ENCODE data around the gene CCND2.

CCND2 gene

DNA sequence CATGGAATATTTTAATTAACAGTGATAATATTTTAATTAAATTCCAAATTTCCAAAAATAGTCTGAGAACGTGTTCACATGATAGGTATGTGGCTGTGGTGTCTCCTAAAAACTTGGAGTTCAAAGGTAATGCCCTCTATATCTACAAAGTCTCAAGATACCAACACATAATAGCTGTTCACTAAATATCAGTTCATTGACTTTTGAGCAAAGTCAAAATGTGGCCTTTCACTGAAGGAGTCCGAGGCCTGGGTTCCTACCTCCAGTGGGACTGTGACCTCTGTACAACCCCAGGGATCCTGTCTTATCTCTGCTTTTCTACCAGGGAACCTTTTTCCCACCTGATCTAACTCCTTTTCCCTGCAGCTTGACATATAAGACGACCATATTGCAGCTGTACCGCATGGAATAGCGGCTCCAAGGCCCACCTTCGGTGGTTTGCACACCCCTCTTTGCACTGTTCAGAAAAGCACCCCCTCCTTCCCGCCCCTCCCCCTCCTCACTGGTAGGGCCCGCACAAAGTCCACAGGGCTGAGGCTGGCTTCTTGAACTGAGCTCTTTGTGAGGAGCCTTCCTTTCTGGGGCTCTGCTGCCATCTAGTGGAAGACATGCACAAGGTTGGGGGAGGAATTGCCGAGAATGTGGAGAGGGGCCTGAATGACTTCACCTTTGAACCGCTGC lies 3.1 kb downstream of the CCND2 start:
- peak; percentile 86 for DNase-seq (ENCODE audit: low spot score)

- no peak for DNase-seq (ENCODE audit: low spot score)
These were observed 3.6 kb downstream of the CCND2 start for GRCh38 chr12:4277205-4277543.

DNA sequence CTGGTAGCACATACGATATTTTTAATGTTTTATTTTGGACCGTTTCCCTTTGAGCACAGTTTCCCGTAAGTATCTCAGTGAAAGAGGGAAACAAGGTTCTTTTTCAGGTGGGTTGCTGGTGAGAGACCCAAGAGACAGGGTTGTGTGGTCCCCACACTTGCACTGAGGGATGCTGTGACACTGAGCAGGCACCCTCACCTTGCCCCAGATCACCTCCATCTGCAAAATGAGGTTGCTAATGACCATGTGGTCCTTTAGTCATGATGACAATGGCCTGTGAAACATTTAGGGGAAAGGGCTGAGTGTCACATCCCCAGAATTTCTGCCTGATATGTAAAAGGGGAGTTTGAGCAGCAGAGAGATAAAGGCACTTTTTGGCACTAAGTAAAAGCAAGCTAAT lies 4.3 kb downstream of the CCND2 start:
- no peak for DNase-seq (ENCODE audit: low spot score)

DNA sequence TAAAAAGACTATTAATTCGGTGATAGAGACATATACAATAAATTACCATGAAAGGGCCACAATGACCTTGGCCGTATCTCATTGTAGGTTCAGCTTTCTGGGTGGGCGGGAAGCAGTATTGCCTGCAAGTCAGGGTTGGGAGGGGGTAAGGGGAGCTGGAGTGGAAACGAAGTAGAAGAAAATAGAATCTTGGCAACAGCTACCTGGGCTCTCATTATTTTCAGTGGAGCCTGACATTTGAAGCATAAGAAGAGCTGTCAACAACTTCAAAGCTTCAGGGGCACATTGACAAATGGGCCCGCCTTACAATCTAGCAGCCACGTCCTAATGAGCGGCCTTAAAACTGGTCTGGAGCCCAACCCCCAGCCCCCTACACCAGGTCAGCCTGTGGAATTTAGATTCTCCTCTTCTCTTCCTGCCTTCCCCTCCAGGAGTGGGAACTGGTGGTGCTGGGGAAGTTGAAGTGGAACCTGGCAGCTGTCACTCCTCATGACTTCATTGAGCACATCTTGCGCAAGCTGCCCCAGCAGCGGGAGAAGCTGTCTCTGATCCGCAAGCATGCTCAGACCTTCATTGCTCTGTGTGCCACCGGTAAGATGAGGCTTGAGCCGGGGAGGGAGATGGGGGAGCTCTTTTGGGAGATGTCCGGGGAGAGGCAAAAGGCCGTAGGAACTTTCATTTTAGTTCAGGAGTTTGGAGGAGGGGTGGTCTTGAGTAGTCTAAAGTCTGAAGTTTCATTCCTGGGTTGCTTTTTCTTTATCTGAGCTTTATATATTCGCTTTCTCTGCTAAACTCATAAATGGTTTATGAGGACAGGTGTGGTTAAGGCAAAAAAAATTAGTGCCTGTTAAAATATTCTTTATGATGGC lies 5.0 kb downstream of the CCND2 start:
- DNase-seq (ENCODE audit: low spot score), result no peak

- DNase-seq (ENCODE audit: low spot score), result no peak
These were observed 5.7 kb downstream of the CCND2 start for GRCh38 chr12:4279198-4279690.

GRCh38 chr12:4280351-4281163 lies 7.0 kb downstream of the CCND2 start:
- no peak for DNase-seq (ENCODE audit: low spot score)

DNA sequence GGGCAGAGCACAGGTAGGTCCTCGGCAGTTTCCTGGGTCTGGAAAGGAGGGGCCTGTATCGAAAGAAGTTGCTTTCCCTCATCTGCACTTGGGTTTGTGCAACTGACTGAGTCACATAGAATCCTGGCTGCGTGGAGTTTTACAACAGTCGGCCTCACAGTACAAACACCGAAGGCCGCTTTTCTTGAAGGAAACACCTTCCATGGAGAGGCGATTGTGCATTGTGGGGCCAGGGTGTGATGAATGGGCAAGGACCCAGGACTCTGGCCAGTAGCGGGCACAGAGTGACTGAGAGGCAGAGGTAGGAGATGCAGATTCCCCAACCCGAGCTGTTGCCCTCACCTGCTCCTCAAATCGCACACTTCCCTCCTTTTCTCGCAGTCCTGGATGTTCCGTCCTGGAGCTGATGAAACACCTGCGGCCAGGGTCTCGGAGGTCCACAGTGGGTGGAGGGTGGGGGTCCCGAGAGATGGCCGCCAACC lies 7.7 kb downstream of the CCND2 start:
- no peak for DNase-seq (ENCODE audit: low spot score)

GRCh38 chr12:4282103-4282891 lies 8.7 kb downstream of the CCND2 start:
- DNase-seq (ENCODE audit: low spot score), result no peak

GRCh38 chr12:4282892-4283511 lies 9.4 kb downstream of the CCND2 start:
- DNase-seq (ENCODE audit: low spot score), result no peak

GRCh38 chr12:4283512-4284255 lies 10.1 kb downstream of the CCND2 start:
- no peak for DNase-seq (ENCODE audit: low spot score)

- no peak for DNase-seq (ENCODE audit: low spot score)
These were observed 10.7 kb downstream of the CCND2 start for GRCh38 chr12:4284306-4284705.

DNA sequence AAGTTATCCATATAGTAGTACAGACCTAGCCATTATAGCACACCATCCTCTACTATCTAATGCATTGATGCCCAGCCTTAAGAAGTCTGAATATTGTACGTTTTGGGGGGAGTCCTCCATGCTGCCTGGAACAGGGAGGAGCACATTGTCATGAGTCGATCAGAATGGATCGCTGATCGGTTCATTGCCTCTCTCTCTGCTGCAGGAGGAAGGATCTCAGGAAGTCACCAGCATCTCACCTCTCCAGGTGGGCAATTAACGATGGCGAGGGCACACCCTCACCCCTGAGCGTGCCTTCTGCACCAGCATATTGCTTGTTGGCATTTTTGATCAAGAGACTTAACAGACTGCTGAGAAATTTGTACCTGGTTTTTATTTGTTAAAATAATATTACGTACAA lies 11.5 kb downstream of the CCND2 start:
- no peak for DNase-seq (ENCODE audit: low spot score)

DNA sequence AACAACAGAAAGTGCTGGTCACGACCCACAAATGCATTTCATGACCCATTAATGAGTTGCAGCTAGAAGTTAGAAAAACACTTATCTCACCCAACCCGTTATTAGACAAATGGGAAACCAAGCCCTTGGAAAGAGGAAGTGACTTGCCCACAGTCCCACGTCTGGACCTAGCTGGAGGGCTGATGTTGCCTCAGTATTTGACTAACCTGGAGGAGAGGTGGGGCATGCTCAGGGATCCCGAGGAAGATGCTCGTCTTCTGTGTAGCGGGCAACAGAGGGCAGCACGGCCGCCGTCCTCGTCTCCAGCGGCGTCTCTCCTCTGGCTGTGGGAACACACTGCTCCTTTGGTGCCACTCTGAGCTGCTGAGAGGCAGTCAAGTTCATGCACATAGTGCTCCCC lies 12.7 kb downstream of the CCND2 start:
- DNase-seq (ENCODE audit: low spot score), result no peak

- DNase-seq (ENCODE audit: low spot score), result no peak
These were observed 13.3 kb downstream of the CCND2 start for GRCh38 chr12:4286771-4287317.

- no peak for DNase-seq (ENCODE audit: low spot score)
These were observed 14.0 kb downstream of the CCND2 start for GRCh38 chr12:4287325-4288211.

GRCh38 chr12:4288296-4289131 lies 15.0 kb downstream of the CCND2 start:
- DNase-seq (ENCODE audit: low spot score), result no peak

DNA sequence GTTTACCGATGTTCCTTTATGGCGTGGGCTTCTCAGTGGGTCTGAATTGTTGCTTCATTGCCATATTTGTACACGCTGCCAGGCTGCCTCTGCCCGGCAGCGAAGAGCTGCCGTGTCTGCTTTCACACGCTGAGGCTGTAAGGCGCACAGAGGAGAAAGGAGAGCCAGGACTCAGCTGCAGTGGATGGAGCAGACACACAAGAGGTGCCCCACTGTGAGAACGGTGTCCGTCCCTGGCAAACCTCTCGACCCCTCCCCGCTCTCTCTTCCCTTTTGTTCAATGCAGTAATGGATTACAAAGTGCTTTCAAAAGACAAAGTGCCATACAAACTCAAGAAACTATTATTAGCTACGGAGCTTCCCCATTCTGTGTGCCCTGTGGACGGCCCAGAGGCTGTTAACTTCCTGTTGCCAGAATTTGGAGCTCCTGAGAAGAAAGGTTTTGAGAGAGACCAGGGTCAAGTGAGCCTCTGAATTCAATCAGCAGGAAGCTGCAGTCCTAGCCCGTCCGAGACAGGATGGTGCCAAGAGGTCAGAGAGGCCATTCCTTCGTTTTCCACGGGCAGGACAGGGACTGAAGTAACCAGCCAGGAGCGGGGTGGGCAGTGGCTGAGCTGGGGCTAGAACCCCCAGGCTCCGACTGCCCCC lies 15.8 kb downstream of the CCND2 start:
- no peak for DNase-seq (ENCODE audit: low spot score)

All from HuH-7 (cell line).